ENCODE measurements around the gene ELP2. TPM values are rescaled to one million over a fixed set of nuclear protein-coding genes. Genes with fewer than 3 reads are reported as not detected.

Gene ELP2
- total and polyA plus RNA-seq, 2 of the 8 experiments (the other 6 are each of a cell fraction or from before 2014, with no cell fraction given), result 55.8 to 165 TPM

GRCh38 chr18:36096955-36097354 is 32.7 kb upstream of the ELP2 start:
- no peaks in the 10 kb centered on the region for H3K36me3 ChIP-seq (ENCODE audit: control insufficient read depth in 2 of 4, insufficient read depth in 4 of 4, low read length in 3 of 4)

More at GRCh38 chr18:36096955-36097354, 32.7 kb upstream of the ELP2 start:
- DNase-seq (ENCODE audit: low read depth in 1 of 2, low spot score in 2 of 2), result no peak
- Histone ChIP-seq H3K4ac (replicated peaks; ENCODE audit: insufficient read length, low read depth, low read length) (no peak overlapping the region), H3K4me1 (replicated peaks in 1 of 4; ENCODE audit: control insufficient read depth in 3 of 4, insufficient read depth in 4 of 4, low read length in 3 of 4) (no peaks in the 10 kb centered on the region), H3K18ac (ENCODE audit: extremely low read depth, low read length) (no peak overlapping the region), H3K9me3 (ENCODE audit: insufficient read depth in 2 of 2, low read depth in 1 of 2, low read length in 1 of 2) (no peaks in the 10 kb centered on the region), H2AK5ac (ENCODE audit: low read depth, low read length) (no peak overlapping the region), H3K9ac (replicated peaks in 1 of 4; ENCODE audit: extremely low read depth in 1 of 4, low read depth in 3 of 4, low read length in 3 of 4) (no peak overlapping the region), H4K8ac (ENCODE audit: extremely low read depth, insufficient read depth, low read length) (no peak overlapping the region), H3K4me3 (ENCODE audit: extremely low read depth in 1 of 4, insufficient read depth in 2 of 4, low read depth in 3 of 4, low read length in 4 of 4) (no peak overlapping the region), H2BK5ac (ENCODE audit: low read depth, low read length) (no peak overlapping the region), H2AFZ (ENCODE audit: low read length) (no peak overlapping the region), H3K27me3 (replicated peaks in 1 of 4; ENCODE audit: control insufficient read depth in 3 of 4, extremely low read depth in 1 of 4, insufficient read depth in 3 of 4, low read length in 3 of 4) (no peaks in the 10 kb centered on the region; a peak in 1 of 7 replicates), H2BK120ac (replicated peaks; ENCODE audit: low read depth, low read length) (no peak overlapping the region), H3K14ac (ENCODE audit: insufficient read length) (no peak overlapping the region), H2BK15ac (ENCODE audit: low read length) (no peak overlapping the region), H4K91ac (replicated peaks; ENCODE audit: insufficient read length, low read length) (no peak overlapping the region), H3K23ac (ENCODE audit: insufficient read length) (no peak overlapping the region), H3K27ac (ENCODE audit: low read depth, low read length) (no peak overlapping the region), H3K79me2 (ENCODE audit: control insufficient read depth in 1 of 2, insufficient read depth in 2 of 2, low read length in 2 of 2) (no peaks in the 10 kb centered on the region), H3K23me2 (ENCODE audit: low read depth, low read length) (no peaks in the 10 kb centered on the region), H4K20me1 (replicated peaks in 1 of 2; ENCODE audit: control insufficient read depth in 1 of 2, insufficient read depth in 2 of 2, low read length in 2 of 2) (no peaks in the 10 kb centered on the region), H2BK20ac (ENCODE audit: low read length) (no peak overlapping the region), H4K5ac (ENCODE audit: insufficient read length, low read depth, low read length) (no peak overlapping the region), H2BK12ac (ENCODE audit: low read depth, low read length) (no peak overlapping the region), H3K56ac (replicated peaks; ENCODE audit: insufficient read length, low read depth, low read length) (no peak overlapping the region), H3K4me2 (ENCODE audit: insufficient read depth in 1 of 2, low read depth in 2 of 2, low read length in 2 of 2) (no peak overlapping the region), H3K79me1 (ENCODE audit: low read depth, low read length) (no peaks in the 10 kb centered on the region)
- ChIA-PET POLR2A (ENCODE audit: partially characterized antibody) (no interaction called here), CTCF (ENCODE audit: partially characterized antibody) (interaction anchor here (0.6 to 3.7 kb wide), 3 partner anchors 9 to 187 kb away, joined by 3 to 18 read pairs (median 3); no protein-coding TSS in a partner anchor)
- FAIRE-seq, result no peak
- TF ChIP-seq CHD2 (IDR thresholded peaks at IDR 0.05; ENCODE audit: low read length) (no peak), POU5F1 (IDR thresholded peaks at IDR 0.05; ENCODE audit: low read depth, low read length) (no peak), SIN3A (conservative IDR thresholded peaks at IDR 0.05 in 1 of 2, IDR thresholded peaks at IDR 0.05 in 1 of 2; ENCODE audit: low read depth in 1 of 2, low read length in 2 of 2) (no peak), RFX5 (IDR thresholded peaks at IDR 0.05; ENCODE audit: borderline replicate concordance, low read depth, low read length) (no peak), KDM5A (IDR thresholded peaks at IDR 0.05; ENCODE audit: low read length) (no peak), HDAC2 (IDR thresholded peaks at IDR 0.05; ENCODE audit: borderline replicate concordance in 1 of 2, low read depth in 2 of 2, low read length in 2 of 2) (no peak), SP4 (IDR thresholded peaks at IDR 0.05; ENCODE audit: low read length) (no peak), RBBP5 (IDR thresholded peaks at IDR 0.05; ENCODE audit: borderline replicate concordance, low read depth, low read length) (no peak)
